ENCODE data around the gene S100A13. TPM values are rescaled to one million over a fixed set of nuclear protein-coding genes. Genes with fewer than 3 reads are reported as not detected.
"Not testable (repeated sequence)": the region's sequence is repeated elsewhere in the genome, so short reads cannot be mapped to it uniquely, and the experiment has no call there.

S100A13 gene
- total and polyA plus RNA-seq, 7 experiments from 2014 or later, result 1.4 to 4.0 (median 3.0) TPM

- intact Hi-C loops (cut with micrococcal nuclease), result no loop called here
- H3K4me1 Mint-ChIP-seq, result no peaks in the 10 kb centered on the region
Observed at GRCh38 chr1:153587314-153587713, 40.0 kb downstream of the S100A13 start.

GRCh38 chr1:153586347-153586746 is 41.0 kb downstream of the S100A13 start:
- Histone ChIP-seq H3K4me1 (ENCODE audit: control insufficient read depth in 2 of 2, insufficient read depth in 2 of 2, low read length in 2 of 2) (no peaks in the 10 kb centered on the region), H3K4me3 (ENCODE audit: low read length) (no peak overlapping the region), H3K36me3 (ENCODE audit: control insufficient read depth in 2 of 3, insufficient read depth in 3 of 3, low read length in 3 of 3) (no peaks in the 10 kb centered on the region), H3K27me3 (ENCODE audit: control insufficient read depth in 2 of 2, insufficient read depth in 2 of 2, low read length in 2 of 2) (no peaks in the 10 kb centered on the region), H3K27ac (ENCODE audit: low read depth, low read length) (no peak overlapping the region), H3K9me3 (ENCODE audit: control insufficient read depth in 2 of 3, low read length in 3 of 3) (no peaks in the 10 kb centered on the region)
- DNase-seq (no peak), ATAC-seq (no peak)
- H3K36me3 Mint-ChIP-seq, result peaks cover 0 to 3% (median 0%) of the 10 kb centered on the region in 5 donors
- peaks cover 0 to 2% (median 0%) of the 10 kb centered on the region in 11 donors for H3K9me3 Mint-ChIP-seq
- CTCF ChIA-PET, result interaction anchor here (2.1 kb wide), 1 partner anchor 18 kb away, joined by 7 read pairs; no protein-coding TSS in a partner anchor
- POLR2A ChIA-PET, result no interaction called here
- intact Hi-C loops (cut with micrococcal nuclease), result no loop called here
- no peak overlapping the region for H3K27ac Mint-ChIP-seq
- H3K27me3 Mint-ChIP-seq, result peaks cover 0 to 16% (median 5%) of the 10 kb centered on the region in 5 donors
- no peak overlapping the region for H3K4me3 Mint-ChIP-seq
- no peaks in the 10 kb centered on the region for H3K4me1 Mint-ChIP-seq

More at GRCh38 chr1:153587314-153587713, 40.0 kb downstream of the S100A13 start:
- H3K9me3 ChIP-seq (ENCODE audit: control insufficient read depth in 2 of 3, low read length in 3 of 3), result no peaks in the 10 kb centered on the region
- H3K4me3 Mint-ChIP-seq, result no peak overlapping the region
- H3K27me3 Mint-ChIP-seq, result peaks cover 0 to 16% (median 5%) of the 10 kb centered on the region in 5 donors
- H3K27me3 ChIP-seq (ENCODE audit: control insufficient read depth in 2 of 2, insufficient read depth in 2 of 2, low read length in 2 of 2), result no peaks in the 10 kb centered on the region
- no peak overlapping the region for H3K4me3 ChIP-seq (ENCODE audit: low read length)
- H3K36me3 ChIP-seq (ENCODE audit: control insufficient read depth in 2 of 3, insufficient read depth in 3 of 3, low read length in 3 of 3), result no peaks in the 10 kb centered on the region
- no peak overlapping the region for H3K27ac Mint-ChIP-seq
- ChIA-PET CTCF (interaction anchor here (2.1 kb wide), 1 partner anchor 19 kb away, joined by 7 read pairs; no protein-coding TSS in a partner anchor), POLR2A (no interaction called here)
- H3K36me3 Mint-ChIP-seq, result peaks cover 0 to 3% (median 0%) of the 10 kb centered on the region in 5 donors
- DNase-seq (no peak), ATAC-seq (no peak)
- H3K9me3 Mint-ChIP-seq, result peaks cover 0 to 2% (median 0%) of the 10 kb centered on the region in 11 donors
- no peaks in the 10 kb centered on the region for H3K4me1 ChIP-seq (ENCODE audit: control insufficient read depth in 2 of 2, insufficient read depth in 2 of 2, low read length in 2 of 2)
- no peak overlapping the region for H3K27ac ChIP-seq (ENCODE audit: low read depth, low read length)

GRCh38 chr1:153585006-153585405 is 42.3 kb downstream of the S100A13 start:
- intact Hi-C loops (cut with micrococcal nuclease), result no loop called here
- ATAC-seq (no peak), DNase-seq (no peak)
- Mint-ChIP-seq H3K27ac (peak overlapping the region in 1 of 9 donors; percentile 46), H3K4me3 (no peak overlapping the region), H3K36me3 (peaks cover 0 to 3% (median 0%) of the 10 kb centered on the region in 5 donors), H3K9me3 (peaks cover 0 to 2% (median 0%) of the 10 kb centered on the region in 11 donors), H3K27me3 (peaks cover 0 to 16% (median 5%) of the 10 kb centered on the region in 5 donors), H3K4me1 (no peaks in the 10 kb centered on the region)
- ChIA-PET CTCF (interaction anchor here (1.0 kb wide), 2 partner anchors 9 to 15 kb away, joined by 3 read pairs; no protein-coding TSS in a partner anchor), POLR2A (no interaction called here)
- Histone ChIP-seq H3K4me1 (ENCODE audit: control insufficient read depth in 2 of 2, insufficient read depth in 2 of 2, low read length in 2 of 2) (no peaks in the 10 kb centered on the region), H3K9me3 (ENCODE audit: control insufficient read depth in 2 of 3, low read length in 3 of 3) (no peaks in the 10 kb centered on the region), H3K4me3 (ENCODE audit: low read length) (no peak overlapping the region), H3K27ac (ENCODE audit: low read depth, low read length) (no peak overlapping the region), H3K36me3 (ENCODE audit: control insufficient read depth in 2 of 3, insufficient read depth in 3 of 3, low read length in 3 of 3) (no peaks in the 10 kb centered on the region), H3K27me3 (ENCODE audit: control insufficient read depth in 2 of 2, insufficient read depth in 2 of 2, low read length in 2 of 2) (no peaks in the 10 kb centered on the region)

GRCh38 chr1:153583976-153584375 is 43.3 kb downstream of the S100A13 start:
- Histone ChIP-seq H3K4me3 (ENCODE audit: low read length) (no peak overlapping the region), H3K27me3 (ENCODE audit: control insufficient read depth in 2 of 2, insufficient read depth in 2 of 2, low read length in 2 of 2) (no peaks in the 10 kb centered on the region), H3K27ac (ENCODE audit: low read depth, low read length) (no peak overlapping the region), H3K36me3 (ENCODE audit: control insufficient read depth in 2 of 3, insufficient read depth in 3 of 3, low read length in 3 of 3) (no peaks in the 10 kb centered on the region), H3K4me1 (ENCODE audit: control insufficient read depth in 2 of 2, insufficient read depth in 2 of 2, low read length in 2 of 2) (no peaks in the 10 kb centered on the region), H3K9me3 (ENCODE audit: control insufficient read depth in 2 of 3, low read length in 3 of 3) (no peaks in the 10 kb centered on the region)
- ATAC-seq, result no peak
- peak overlapping the region in 1 of 9 donors; percentile 7 for H3K27ac Mint-ChIP-seq
- intact Hi-C loops (cut with micrococcal nuclease), result no loop called here
- no peaks in the 10 kb centered on the region for H3K4me1 Mint-ChIP-seq
- H3K9me3 Mint-ChIP-seq, result peaks cover 0 to 2% (median 0%) of the 10 kb centered on the region in 11 donors
- no peak overlapping the region for H3K4me3 Mint-ChIP-seq
- H3K36me3 Mint-ChIP-seq, result peaks cover 0 to 3% (median 0%) of the 10 kb centered on the region in 5 donors
- H3K27me3 Mint-ChIP-seq, result peaks cover 5 to 18% (median 6%) of the 10 kb centered on the region in 5 donors
- ChIA-PET CTCF (no interaction called here), POLR2A (no interaction called here)
- no peak for DNase-seq

- H3K9me3 Mint-ChIP-seq; H3K27me3 ChIP-seq (ENCODE audit: control insufficient read depth in 2 of 2, insufficient read depth in 2 of 2, low read length in 2 of 2); H3K4me1 Mint-ChIP-seq; H3K27ac Mint-ChIP-seq; intact Hi-C loops (cut with micrococcal nuclease); ATAC-seq; H3K4me3 Mint-ChIP-seq; H3K4me3 ChIP-seq (ENCODE audit: low read length); CTCF ChIA-PET; H3K36me3 Mint-ChIP-seq; H3K27ac ChIP-seq (ENCODE audit: low read depth, low read length); DNase-seq; H3K4me1 ChIP-seq (ENCODE audit: control insufficient read depth in 2 of 2, insufficient read depth in 2 of 2, low read length in 2 of 2); POLR2A ChIA-PET; H3K9me3 ChIP-seq (ENCODE audit: control insufficient read depth in 2 of 3, low read length in 3 of 3); H3K36me3 ChIP-seq (ENCODE audit: control insufficient read depth in 2 of 3, insufficient read depth in 3 of 3, low read length in 3 of 3): not testable (repeated sequence)
- peaks cover 5 to 23% (median 10%) of the 10 kb centered on the region in 5 donors for H3K27me3 Mint-ChIP-seq
Observed at GRCh38 chr1:153583514-153583913, 43.8 kb downstream of the S100A13 start.

- POLR2A ChIA-PET; H3K9me3 Mint-ChIP-seq; H3K27ac Mint-ChIP-seq; H3K4me1 ChIP-seq (ENCODE audit: control insufficient read depth in 2 of 2, insufficient read depth in 2 of 2, low read length in 2 of 2); ATAC-seq; CTCF ChIA-PET; H3K27me3 ChIP-seq (ENCODE audit: control insufficient read depth in 2 of 2, insufficient read depth in 2 of 2, low read length in 2 of 2); H3K9me3 ChIP-seq (ENCODE audit: control insufficient read depth in 2 of 3, low read length in 3 of 3); H3K4me1 Mint-ChIP-seq; DNase-seq; intact Hi-C loops (cut with micrococcal nuclease); H3K27ac ChIP-seq (ENCODE audit: low read depth, low read length); H3K4me3 Mint-ChIP-seq; H3K36me3 ChIP-seq (ENCODE audit: control insufficient read depth in 2 of 3, insufficient read depth in 3 of 3, low read length in 3 of 3); H3K36me3 Mint-ChIP-seq; H3K4me3 ChIP-seq (ENCODE audit: low read length): not testable (repeated sequence)
- peaks cover 5 to 29% (median 17%) of the 10 kb centered on the region in 5 donors for H3K27me3 Mint-ChIP-seq
Observed at GRCh38 chr1:153582836-153583235, 44.5 kb downstream of the S100A13 start.

- Mint-ChIP-seq H3K4me3 (no peak overlapping the region), H3K4me1 (peaks cover 0 to 3% (median 0%) of the 10 kb centered on the region in 7 donors), H3K27me3 (peaks cover under 1 to 29% (median 27%) of the 10 kb centered on the region in 5 donors), H3K36me3 (no peaks in the 10 kb centered on the region), H3K9me3 (no peaks in the 10 kb centered on the region), H3K27ac (no peak overlapping the region)
- ChIA-PET CTCF (no interaction called here), POLR2A (no interaction called here)
- Histone ChIP-seq H3K4me3 (ENCODE audit: low read length) (no peak overlapping the region), H3K9me3 (ENCODE audit: control insufficient read depth in 2 of 3, low read length in 3 of 3) (no peaks in the 10 kb centered on the region), H3K27ac (ENCODE audit: low read depth, low read length) (no peak overlapping the region), H3K4me1 (ENCODE audit: control insufficient read depth in 2 of 2, insufficient read depth in 2 of 2, low read length in 2 of 2) (no peaks in the 10 kb centered on the region), H3K36me3 (ENCODE audit: control insufficient read depth in 2 of 3, insufficient read depth in 3 of 3, low read length in 3 of 3) (no peaks in the 10 kb centered on the region), H3K27me3 (ENCODE audit: control insufficient read depth in 2 of 2, insufficient read depth in 2 of 2, low read length in 2 of 2) (no peaks in the 10 kb centered on the region)
- intact Hi-C loops (cut with micrococcal nuclease), result loop anchor here in 1 of 2 donors (10.0 kb wide), 1 partner anchor 244 kb away; no protein-coding TSS in a partner anchor
- no peak for DNase-seq
- ATAC-seq, result no peak
Observed at GRCh38 chr1:153578936-153579335, 48.4 kb downstream of the S100A13 start.
